ENCODE results near the gene IFNA4. TPM values are rescaled to one million over a fixed set of nuclear protein-coding genes. Genes with fewer than 3 reads are reported as not detected.
"Not testable (repeated sequence)": the region's sequence is repeated elsewhere in the genome, so short reads cannot be mapped to it uniquely, and the experiment has no call there.

The IFNA4 gene
- total RNA-seq: not detected

GRCh38 chr9:21187487-21187886 is at the start of gene IFNA4:
TSS of gene IFNA4 (minus strand) at chr9:21187587. CDS start at chr9:21187531, 56 bp downstream.
- DNase-seq (ENCODE audit: extremely low spot score in 2 of 2); intact Hi-C loops (cut with DNase I); H3K4me1 ChIP-seq: not testable (repeated sequence)

GRCh38 chr9:21236360-21236714 is 49.0 kb upstream of the IFNA4 start:
- intact Hi-C loops (cut with DNase I): not testable (repeated sequence)

More at GRCh38 chr9:21187487-21187886, at the start of gene IFNA4:
- not testable (repeated sequence) for H3K9me3 ChIP-seq, H3K27me3 ChIP-seq, H3K4me3 ChIP-seq, H3K27ac ChIP-seq, H3K36me3 ChIP-seq

GRCh38 chr9:21235468-21236359 is 48.3 kb upstream of the IFNA4 start:
- intact Hi-C loops (cut with DNase I): not testable (repeated sequence)
- TF ChIP-seq CTCF (IDR thresholded peaks at IDR 0.05): peak in 1 of 3 experiments; percentile 25

More at GRCh38 chr9:21236360-21236714, 49.0 kb upstream of the IFNA4 start:
- H3K36me3 ChIP-seq; H3K27me3 ChIP-seq; H3K4me3 ChIP-seq; DNase-seq (ENCODE audit: extremely low spot score in 2 of 2); H3K9me3 ChIP-seq; H3K4me1 ChIP-seq; H3K27ac ChIP-seq: not testable (repeated sequence)

GRCh38 chr9:21234153-21234687 is 46.8 kb upstream of the IFNA4 start:
- H3K36me3 ChIP-seq: no peaks in the 10 kb centered on the region
- intact Hi-C loops (cut with DNase I): no loop called here
- DNase-seq (ENCODE audit: extremely low spot score in 2 of 2): no peak
- no peaks in the 10 kb centered on the region for H3K4me1 ChIP-seq
- H3K4me3 ChIP-seq: no peak overlapping the region
- TF ChIP-seq CTCF (IDR thresholded peaks at IDR 0.05) (no peak), POLR2A (IDR thresholded peaks at IDR 0.05) (no peak)
- H3K27ac ChIP-seq: no peak overlapping the region
- no peaks in the 10 kb centered on the region for H3K27me3 ChIP-seq
- H3K9me3 ChIP-seq: no peaks in the 10 kb centered on the region

More at GRCh38 chr9:21235468-21236359, 48.3 kb upstream of the IFNA4 start:
- H3K27me3 ChIP-seq; H3K4me3 ChIP-seq; H3K4me1 ChIP-seq; DNase-seq (ENCODE audit: extremely low spot score in 2 of 2); H3K27ac ChIP-seq; H3K9me3 ChIP-seq; H3K36me3 ChIP-seq: not testable (repeated sequence)

GRCh38 chr9:21233258-21233657 is 45.9 kb upstream of the IFNA4 start:
- intact Hi-C loops (cut with DNase I): no loop called here
- DNase-seq (ENCODE audit: extremely low spot score in 2 of 2): no peak
- Histone ChIP-seq H3K9me3 (no peaks in the 10 kb centered on the region), H3K27ac (no peak overlapping the region), H3K4me3 (no peak overlapping the region), H3K27me3 (no peaks in the 10 kb centered on the region), H3K4me1 (no peaks in the 10 kb centered on the region), H3K36me3 (no peaks in the 10 kb centered on the region)
- TF ChIP-seq POLR2AphosphoS5 (IDR thresholded peaks at IDR 0.05; ENCODE audit: insufficient read depth in 1 of 2, low read depth in 1 of 2): no peak
- no peak for TF ChIP-seq CTCF (IDR thresholded peaks at IDR 0.05)

GRCh38 chr9:21228122-21228521 is 40.7 kb upstream of the IFNA4 start, which contains the start of gene IFNA17:
TSS of gene IFNA17 (minus strand) at chr9:21228222. CDS start at chr9:21228173, 49 bp downstream.
- Histone ChIP-seq H3K4me3 (no peak within 1 kb of the TSS), H3K9me3 (no peaks in the 10 kb centered on the region), H3K4me1 (no peaks in the 10 kb centered on the region), H3K27me3 (no peaks in the 10 kb centered on the region), H3K27ac (no peak within 1 kb of the TSS), H3K36me3 (no peaks in the 10 kb centered on the region)
- no peak for DNase-seq (ENCODE audit: extremely low spot score in 2 of 2)
- intact Hi-C loops (cut with DNase I): no loop called here
- no peak for TF ChIP-seq CTCF (IDR thresholded peaks at IDR 0.05)
- TF ChIP-seq POLR2AphosphoS5 (IDR thresholded peaks at IDR 0.05; ENCODE audit: insufficient read depth in 1 of 2, low read depth in 1 of 2): no peak
- no peak for TF ChIP-seq POLR2A (IDR thresholded peaks at IDR 0.05)

- H3K4me1 ChIP-seq; H3K27ac ChIP-seq; H3K36me3 ChIP-seq; DNase-seq (ENCODE audit: extremely low spot score in 2 of 2); intact Hi-C loops (cut with DNase I); H3K9me3 ChIP-seq; H3K27me3 ChIP-seq; H3K4me3 ChIP-seq: not testable (repeated sequence)
Measured at GRCh38 chr9:21217211-21217610, 29.8 kb upstream of the IFNA4 start, which contains the start of gene IFNA16. TSS of gene IFNA16 (minus strand) at chr9:21217311. CDS start at chr9:21217305, 6 bp downstream.

- H3K27me3 ChIP-seq; H3K4me3 ChIP-seq; H3K27ac ChIP-seq; intact Hi-C loops (cut with DNase I); DNase-seq (ENCODE audit: extremely low spot score in 2 of 2); H3K4me1 ChIP-seq; H3K36me3 ChIP-seq; H3K9me3 ChIP-seq: not testable (repeated sequence)
Measured at GRCh38 chr9:21213411-21214326, 26.3 kb upstream of the IFNA4 start.
